Heart left ventricle (tissue), 13 donors: Measurements from ENCODE around the gene COX14.

Source experiments
- CTCF ChIP-seq, 12 donors: fragments of 200-600 bp; sonication (generic) in 4 of 12; IDR thresholded peaks; one replicate each; pipeline versions ENCODE4 v1.5.0 to v1.8.0; 2018 to 2022; ENCODE audit warnings: antibody characterized with exemption in 12 of 12, mild to moderate bottlenecking in 5 of 12
- POLR2A ChIP-seq, 2 donors: fragments of 450-650 bp; IDR thresholded peaks; one replicate each; pipeline ENCODE4 v1.6.1; 2017; ENCODE audit warnings: antibody characterized with exemption in 2 of 2, mild to moderate bottlenecking in 2 of 2, moderate library complexity in 2 of 2
- donor health status: ischemic (EF 13 %, LVEDD 7.1; RV severe dilation, severe dysfunction).
- donor health status: DM: no; HTN: yes; CAD: no.
- donor health status: DM: no; HTN: no; CAD: no.
- donor health status: ischemic (EF 25% LVEDD 6.9; RV normal size, moderate dysfunction).
- donor health status: ischemic (EF 25% LVEDD 5.7; RV mildly dilated, moderate dysfunction).
- donor health status: ischemic (EF 35%, LVEDD 5.7; RV mildly dilated, moderate dysfunction).
- donor health status: nonischemic (EF 11% LVEDD 7.7; RV severe dilation, severe dysfunction).
- donor health status: DM: yes; HTN: yes; CAD: no.
- donor health status: PGD.
- donor health status: ischemic (EF 29% LVEDD 5.4; RV normal size, mild dysfunction).
- donor health status: nonischemic (EF 23%, LVEDD 6.1; RV moderate dilation, normal function).

- TF ChIP-seq CTCF (IDR thresholded peaks at IDR 0.05) (peak in 11 of 12 donors; percentile 20 to 73 (median 41)), POLR2A (IDR thresholded peaks at IDR 0.05) (no peak)
Observed at GRCh38 chr12:50132505-50133135, 20.6 kb downstream of the COX14 start.
